T-helper 17 cell (primary cell): ENCODE measurements around the gene ZNF415. TPM values are rescaled to one million over a fixed set of nuclear protein-coding genes. Genes with fewer than 3 reads are reported as not detected.
"Not testable (repeated sequence)": the region's sequence is repeated elsewhere in the genome, so short reads cannot be mapped to it uniquely, and the experiment has no call there.

Experiments used
- ATAC-seq: fragments of 150-1000 bp; cut with Tn5 transposase; 2 replicates; pipeline ENCODE4 v1.10.0; 2021; ENCODE audit warnings: mild to moderate bottlenecking, moderate library complexity
- DNase-seq, 3 donors: peaks; one replicate each; pipeline versions ENCODE4 v3.0.0 to v3.0.0-alpha.2; 2020 to 2021
- H3K9me3 ChIP-seq: one replicate; pipeline ENCODE4 v1.7.0; 2013; ENCODE audit warnings: low read length, mild to moderate bottlenecking; ENCODE audit not compliant: control insufficient read depth, poor library complexity, severe bottlenecking
- H3K27ac Mint-ChIP-seq: one replicate; pipeline ENCODE4 v1.8.0; 2022; ENCODE audit warnings: mild to moderate bottlenecking, moderate library complexity, mixed read lengths
- H3K27me3 Mint-ChIP-seq: one replicate; pipeline ENCODE4 v1.8.0; 2022; ENCODE audit warnings: mixed read lengths
- H3K36me3 Mint-ChIP-seq: one replicate; pipeline ENCODE4 v1.8.0; 2022; ENCODE audit warnings: low read depth, mixed read lengths
- H3K4me1 Mint-ChIP-seq: one replicate; pipeline ENCODE4 v1.8.0; 2022; ENCODE audit warnings: mild to moderate bottlenecking, mixed read lengths
- H3K4me3 Mint-ChIP-seq: one replicate; pipeline ENCODE4 v1.8.0; 2022; ENCODE audit warnings: mild to moderate bottlenecking, moderate library complexity, mixed read lengths
- total RNA-seq, 4 donors: library from RNA in 2 of 4; stranded (reverse) in 2 of 4; gene quantifications; one replicate each; pipeline ENCODE4 v1.2.3 and lab custom pipeline; 2022 to 2026

Gene ZNF415
- total RNA-seq, 2 donors from 2014 or later = 0.62 TPM; not detected in 1

GRCh38 chr19:53131085-53131590, 1.6 kb downstream of the ZNF415 start:
- H3K9me3 ChIP-seq = no peaks in the 10 kb centered on the region
- no peak for ATAC-seq
- H3K36me3 Mint-ChIP-seq = peaks cover 4% of the 10 kb centered on the region

GRCh38 chr19:53130506-53130905, 2.2 kb downstream of the ZNF415 start:
- H3K27ac Mint-ChIP-seq = no peak overlapping the region
- peaks cover 4% of the 10 kb centered on the region for H3K36me3 Mint-ChIP-seq
- DNase-seq (no peak), ATAC-seq (no peak)
- no peaks in the 10 kb centered on the region for H3K4me1 Mint-ChIP-seq
- H3K4me3 Mint-ChIP-seq = no peak overlapping the region
- H3K27me3 Mint-ChIP-seq = no peaks in the 10 kb centered on the region
- H3K9me3 ChIP-seq = no peaks in the 10 kb centered on the region

More at GRCh38 chr19:53131085-53131590, 1.6 kb downstream of the ZNF415 start:
- Mint-ChIP-seq H3K27ac (no peak overlapping the region), H3K4me1 (no peaks in the 10 kb centered on the region), H3K4me3 (no peak overlapping the region), H3K27me3 (no peaks in the 10 kb centered on the region)
- no peak for DNase-seq

- H3K4me3 Mint-ChIP-seq, DNase-seq, H3K36me3 Mint-ChIP-seq, ATAC-seq, H3K9me3 ChIP-seq, H3K27ac Mint-ChIP-seq, H3K4me1 Mint-ChIP-seq, H3K27me3 Mint-ChIP-seq: not testable (repeated sequence)
Measured at GRCh38 chr19:53126733-53127526, 5.8 kb downstream of the ZNF415 start.

GRCh38 chr19:53123400-53123799, 9.3 kb downstream of the ZNF415 start:
- no peak for DNase-seq
- no peak overlapping the region for H3K4me3 Mint-ChIP-seq
- peaks cover under 1% of the 10 kb centered on the region for H3K9me3 ChIP-seq
- peaks cover 2% of the 10 kb centered on the region for H3K36me3 Mint-ChIP-seq
- H3K4me1 Mint-ChIP-seq = no peaks in the 10 kb centered on the region
- H3K27ac Mint-ChIP-seq = no peak overlapping the region
- no peak for ATAC-seq
- no peaks in the 10 kb centered on the region for H3K27me3 Mint-ChIP-seq

- Mint-ChIP-seq H3K27ac (no peak overlapping the region), H3K4me3 (no peak overlapping the region), H3K4me1 (no peaks in the 10 kb centered on the region), H3K27me3 (no peaks in the 10 kb centered on the region), H3K36me3 (peaks cover 3% of the 10 kb centered on the region)
- ATAC-seq = no peak
- peaks cover 11% of the 10 kb centered on the region for H3K9me3 ChIP-seq
- no peak for DNase-seq
Measured at GRCh38 chr19:53112286-53112685, 20.4 kb downstream of the ZNF415 start.

- Mint-ChIP-seq H3K27ac (no peak overlapping the region), H3K4me3 (no peak overlapping the region), H3K4me1 (no peaks in the 10 kb centered on the region), H3K27me3 (no peaks in the 10 kb centered on the region), H3K36me3 (peaks cover 2% of the 10 kb centered on the region)
- ATAC-seq (no peak), DNase-seq (no peak)
- peaks cover 11% of the 10 kb centered on the region for H3K9me3 ChIP-seq
Measured at GRCh38 chr19:53109527-53109926, 23.2 kb downstream of the ZNF415 start.

GRCh38 chr19:53103234-53104203, 29.2 kb downstream of the ZNF415 start, which contains the start of gene ZNF160:
ZNF160 (minus strand) TSS chr19:53103422; CDS start chr19:53086276, 17,146 bp downstream.
- Mint-ChIP-seq H3K27me3 (no peaks in the 10 kb centered on the region), H3K36me3 (peaks cover 13% of the 10 kb centered on the region), H3K27ac (peak within 1 kb of the TSS; percentile 96), H3K4me3 (peak within 1 kb of the TSS; percentile 95), H3K4me1 (peaks cover 23% of the 10 kb centered on the region)
- H3K9me3 ChIP-seq = no peaks in the 10 kb centered on the region
- DNase-seq (peak; percentile 96 to 97 (median 96)), ATAC-seq (peak; percentile 94)

GRCh38 chr19:53102756-53103233, 29.9 kb downstream of the ZNF415 start:
- DNase-seq (peak in 2 of 3 donors; percentile 10 to 13), ATAC-seq (peak; percentile 4)
- Mint-ChIP-seq H3K36me3 (peaks cover 15% of the 10 kb centered on the region), H3K4me1 (peaks cover 26% of the 10 kb centered on the region), H3K4me3 (peak overlapping the region; percentile 95), H3K27me3 (no peaks in the 10 kb centered on the region), H3K27ac (peak overlapping the region; percentile 96)
- H3K9me3 ChIP-seq = no peaks in the 10 kb centered on the region

- no peaks in the 10 kb centered on the region for H3K9me3 ChIP-seq
- H3K36me3 Mint-ChIP-seq = peaks cover 15% of the 10 kb centered on the region
- peaks cover 30% of the 10 kb centered on the region for H3K4me1 Mint-ChIP-seq
- DNase-seq (no peak), ATAC-seq (no peak)
- peak overlapping the region; percentile 95 for H3K4me3 Mint-ChIP-seq
- H3K27ac Mint-ChIP-seq = peak overlapping the region; percentile 96
- H3K27me3 Mint-ChIP-seq = no peaks in the 10 kb centered on the region
Measured at GRCh38 chr19:53102206-53102755, 30.4 kb downstream of the ZNF415 start.

GRCh38 chr19:53101518-53101917, 31.2 kb downstream of the ZNF415 start:
- no peak for DNase-seq
- H3K36me3 Mint-ChIP-seq = peaks cover 15% of the 10 kb centered on the region

GRCh38 chr19:53098570-53098969, 34.1 kb downstream of the ZNF415 start:
- not testable (repeated sequence) for DNase-seq, ATAC-seq, H3K27me3 Mint-ChIP-seq, H3K4me3 Mint-ChIP-seq, H3K27ac Mint-ChIP-seq, H3K9me3 ChIP-seq
- Mint-ChIP-seq H3K4me1 (peaks cover 30% of the 10 kb centered on the region), H3K36me3 (peaks cover 15% of the 10 kb centered on the region)

More at GRCh38 chr19:53101518-53101917, 31.2 kb downstream of the ZNF415 start:
- H3K4me1 Mint-ChIP-seq = peaks cover 30% of the 10 kb centered on the region
- peak overlapping the region; percentile 95 for H3K4me3 Mint-ChIP-seq
- no peak for ATAC-seq
- H3K27ac Mint-ChIP-seq = peak overlapping the region; percentile 96
- H3K27me3 Mint-ChIP-seq = no peaks in the 10 kb centered on the region
- H3K9me3 ChIP-seq = no peaks in the 10 kb centered on the region

GRCh38 chr19:53096982-53097690, 35.6 kb downstream of the ZNF415 start:
- H3K4me3 Mint-ChIP-seq, H3K27ac Mint-ChIP-seq, H3K9me3 ChIP-seq, ATAC-seq, H3K27me3 Mint-ChIP-seq, DNase-seq: not testable (repeated sequence)
- peaks cover 10% of the 10 kb centered on the region for H3K36me3 Mint-ChIP-seq
- H3K4me1 Mint-ChIP-seq = peaks cover 24% of the 10 kb centered on the region
